ENCODE results near the gene BPIFB2. TPM values are rescaled to one million over a fixed set of nuclear protein-coding genes. Genes with fewer than 3 reads are reported as not detected.

BPIFB2 gene
- total RNA-seq, 4 donors from 2014 or later, result not detected

DNA sequence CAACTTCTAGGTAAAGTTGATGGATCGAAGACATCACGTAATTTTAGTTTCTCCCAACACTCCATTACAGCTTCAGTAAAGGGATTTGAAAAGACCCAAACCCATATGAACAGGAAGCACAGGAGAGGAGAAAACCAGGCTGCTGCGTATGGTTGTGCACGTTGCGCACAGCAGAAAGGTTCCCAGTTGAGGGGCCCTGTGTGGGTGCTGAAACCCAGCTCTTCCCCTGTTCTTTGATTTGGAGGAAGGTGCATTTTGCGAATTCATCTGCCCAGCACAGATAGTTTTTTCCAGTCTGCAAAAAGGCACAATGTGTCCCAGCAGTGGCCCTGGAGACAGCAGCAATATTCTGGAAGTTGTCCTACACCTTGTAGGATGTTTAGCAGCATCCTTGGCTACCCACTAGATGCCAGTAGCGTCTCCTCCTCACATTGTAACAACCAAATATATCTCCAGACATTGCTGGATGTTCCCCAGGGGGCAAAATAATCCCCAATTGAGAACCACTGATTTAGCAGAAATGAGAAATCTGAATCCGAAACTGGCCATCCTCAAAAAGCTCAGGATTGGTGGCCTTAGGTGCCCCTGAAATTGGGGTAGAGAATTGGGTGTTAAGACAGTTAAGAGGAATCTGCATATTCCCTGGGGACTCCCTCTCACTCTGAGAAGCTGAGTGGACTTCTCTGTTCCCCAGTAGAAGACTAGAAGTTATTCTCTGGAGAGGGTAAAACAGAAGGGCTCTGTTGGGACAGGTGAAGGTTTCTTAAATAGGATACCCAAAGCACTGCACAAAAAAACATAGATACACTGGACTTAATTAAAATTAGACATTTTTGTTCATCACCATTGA is 15.5 kb upstream of the BPIFB2 start:
- H3K4me1 ChIP-seq, result no peaks in the 10 kb centered on the region
- no peak overlapping the region for H3K4me3 ChIP-seq
- TF ChIP-seq, protein P1, sequence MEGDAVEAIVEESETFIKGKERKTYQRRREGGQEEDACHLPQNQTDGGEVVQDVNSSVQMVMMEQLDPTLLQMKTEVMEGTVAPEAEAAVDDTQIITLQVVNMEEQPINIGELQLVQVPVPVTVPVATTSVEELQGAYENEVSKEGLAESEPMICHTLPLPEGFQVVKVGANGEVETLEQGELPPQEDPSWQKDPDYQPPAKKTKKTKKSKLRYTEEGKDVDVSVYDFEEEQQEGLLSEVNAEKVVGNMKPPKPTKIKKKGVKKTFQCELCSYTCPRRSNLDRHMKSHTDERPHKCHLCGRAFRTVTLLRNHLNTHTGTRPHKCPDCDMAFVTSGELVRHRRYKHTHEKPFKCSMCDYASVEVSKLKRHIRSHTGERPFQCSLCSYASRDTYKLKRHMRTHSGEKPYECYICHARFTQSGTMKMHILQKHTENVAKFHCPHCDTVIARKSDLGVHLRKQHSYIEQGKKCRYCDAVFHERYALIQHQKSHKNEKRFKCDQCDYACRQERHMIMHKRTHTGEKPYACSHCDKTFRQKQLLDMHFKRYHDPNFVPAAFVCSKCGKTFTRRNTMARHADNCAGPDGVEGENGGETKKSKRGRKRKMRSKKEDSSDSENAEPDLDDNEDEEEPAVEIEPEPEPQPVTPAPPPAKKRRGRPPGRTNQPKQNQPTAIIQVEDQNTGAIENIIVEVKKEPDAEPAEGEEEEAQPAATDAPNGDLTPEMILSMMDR (IDR thresholded peaks at IDR 0.05), result no peak
- no peak for TF ChIP-seq POLR2A (IDR thresholded peaks at IDR 0.05)
- no peaks in the 10 kb centered on the region for H3K36me3 ChIP-seq
- H3K9me3 ChIP-seq, result no peaks in the 10 kb centered on the region
- intact Hi-C loops (cut with DNase I; ENCODE audit: low total_unique reads), result no loop called here
- H3K27ac ChIP-seq, result no peak overlapping the region
- H3K27me3 ChIP-seq, result no peaks in the 10 kb centered on the region
- DNase-seq, result no peak

DNA sequence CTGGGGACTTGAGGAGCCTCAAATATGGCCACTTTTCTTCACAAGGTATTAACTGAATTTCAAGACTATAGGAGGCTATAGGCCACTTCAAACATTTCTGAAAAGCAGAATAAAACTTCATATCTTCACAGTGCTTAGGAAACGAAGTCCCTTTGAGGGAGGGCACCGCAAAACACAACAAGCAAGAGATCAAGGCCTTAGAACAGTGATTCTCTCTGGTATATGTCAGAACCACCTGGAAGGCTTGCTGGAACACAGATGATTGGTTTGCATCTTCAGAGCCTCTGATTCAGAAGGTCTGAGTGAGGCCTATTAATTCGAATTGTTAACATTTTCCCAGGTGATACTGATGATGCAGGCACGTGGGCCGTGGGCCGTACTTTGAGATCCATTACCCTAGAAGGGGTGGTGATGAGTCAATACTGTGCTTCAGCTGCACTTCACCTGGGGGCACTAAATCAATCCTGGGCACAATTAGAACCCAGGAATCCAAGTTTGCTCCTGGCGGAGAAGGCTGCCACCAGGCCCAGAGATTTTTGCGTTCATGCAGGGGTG is 13.9 kb upstream of the BPIFB2 start:
- H3K4me1 ChIP-seq, result no peaks in the 10 kb centered on the region
- H3K9me3 ChIP-seq, result no peaks in the 10 kb centered on the region
- intact Hi-C loops (cut with DNase I; ENCODE audit: low total_unique reads), result no loop called here
- H3K27me3 ChIP-seq, result no peaks in the 10 kb centered on the region
- no peak for TF ChIP-seq POLR2A (IDR thresholded peaks at IDR 0.05)
- TF ChIP-seq, protein P1 (IDR thresholded peaks at IDR 0.05), result no peak
- no peaks in the 10 kb centered on the region for H3K36me3 ChIP-seq
- H3K4me3 ChIP-seq, result no peak overlapping the region
- H3K27ac ChIP-seq, result no peak overlapping the region
- no peak for DNase-seq

DNA sequence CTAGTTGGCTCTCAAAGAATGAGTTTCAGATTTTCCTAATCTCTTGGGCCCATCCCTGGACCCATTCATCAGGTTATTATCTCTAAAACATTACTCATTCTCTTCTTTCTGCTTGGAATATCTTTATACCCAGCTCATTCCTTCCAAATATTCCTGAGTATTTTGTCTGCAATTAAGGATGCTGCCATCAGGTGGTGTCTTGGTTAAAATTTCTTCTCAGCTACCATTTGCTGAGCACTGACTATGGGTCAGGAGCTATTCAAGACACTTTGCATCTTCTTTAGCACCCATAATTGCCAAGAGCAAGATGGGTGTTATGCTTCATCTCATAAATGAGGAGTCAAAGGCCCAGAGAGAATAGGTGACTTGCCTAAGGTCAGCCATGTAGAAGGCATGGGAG is 11.7 kb upstream of the BPIFB2 start:
- TF ChIP-seq POLR2A (IDR thresholded peaks at IDR 0.05), result no peak
- no peak overlapping the region for H3K4me3 ChIP-seq
- intact Hi-C loops (cut with DNase I; ENCODE audit: low total_unique reads), result no loop called here
- no peak for DNase-seq
- no peak overlapping the region for H3K27ac ChIP-seq
- no peaks in the 10 kb centered on the region for H3K27me3 ChIP-seq
- no peaks in the 10 kb centered on the region for H3K4me1 ChIP-seq
- H3K36me3 ChIP-seq, result no peaks in the 10 kb centered on the region
- no peaks in the 10 kb centered on the region for H3K9me3 ChIP-seq

DNA sequence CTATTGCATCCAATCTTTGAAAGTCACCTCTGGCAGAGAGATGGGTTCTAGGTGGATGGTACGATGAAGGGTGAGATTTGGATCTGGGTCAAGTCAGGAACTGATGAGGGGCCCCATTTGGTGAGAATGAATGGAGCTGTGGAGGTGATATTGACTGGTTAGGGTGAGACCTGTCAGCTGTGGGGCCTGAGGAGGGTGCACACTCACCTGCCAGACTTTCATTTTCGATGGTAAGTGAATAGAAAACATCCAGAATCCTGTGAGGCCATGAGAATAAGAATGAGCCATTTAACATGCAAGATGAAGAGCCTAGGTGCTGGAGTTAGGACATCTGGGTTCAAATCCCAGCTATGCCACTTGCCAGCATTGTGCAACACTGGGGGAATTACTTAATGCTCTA is 10.1 kb upstream of the BPIFB2 start:
- H3K36me3 ChIP-seq, result no peaks in the 10 kb centered on the region
- no peaks in the 10 kb centered on the region for H3K4me1 ChIP-seq
- no peak for DNase-seq
- H3K27me3 ChIP-seq, result no peaks in the 10 kb centered on the region
- no peak overlapping the region for H3K27ac ChIP-seq
- no peak overlapping the region for H3K4me3 ChIP-seq
- intact Hi-C loops (cut with DNase I; ENCODE audit: low total_unique reads), result no loop called here
- H3K9me3 ChIP-seq, result no peaks in the 10 kb centered on the region
- no peak for TF ChIP-seq POLR2A (IDR thresholded peaks at IDR 0.05)
- TF ChIP-seq, protein P1 (IDR thresholded peaks at IDR 0.05), result no peak

DNA sequence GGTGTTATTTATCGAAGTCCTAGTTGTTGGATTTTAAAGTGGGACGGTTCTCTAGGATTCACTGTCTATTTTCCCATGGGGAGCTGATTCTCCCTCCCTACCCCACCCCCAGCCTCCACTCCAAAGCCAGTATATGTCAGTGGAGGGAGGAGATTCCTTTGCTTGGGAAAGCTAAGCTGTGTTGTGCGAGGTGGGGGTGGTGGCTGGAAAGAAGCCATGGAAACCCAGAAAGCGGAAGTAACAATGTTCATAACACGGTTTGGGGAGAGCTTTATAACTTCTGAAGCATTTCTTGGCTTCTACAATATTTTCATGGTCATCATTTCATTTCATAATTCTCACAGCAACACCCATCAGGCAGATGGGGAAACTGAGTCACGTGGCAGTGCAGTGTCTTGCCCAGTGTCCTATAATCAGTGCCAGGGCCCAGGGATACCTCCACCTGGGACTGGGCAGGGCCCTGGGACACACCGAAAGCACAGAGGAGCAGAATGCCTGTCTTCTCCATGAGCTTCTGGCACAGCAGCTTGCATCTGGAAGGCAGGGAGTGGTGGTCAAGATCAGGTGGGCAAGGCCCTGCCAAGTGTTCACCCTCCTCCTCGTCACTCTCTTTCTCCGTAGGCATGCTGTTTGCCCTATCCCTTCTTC is 7.8 kb upstream of the BPIFB2 start:
- H3K9me3 ChIP-seq, result no peaks in the 10 kb centered on the region
- DNase-seq, result no peak
- intact Hi-C loops (cut with DNase I; ENCODE audit: low total_unique reads), result no loop called here
- H3K27ac ChIP-seq, result no peak overlapping the region
- no peaks in the 10 kb centered on the region for H3K4me1 ChIP-seq
- H3K4me3 ChIP-seq, result no peak overlapping the region
- TF ChIP-seq POLR2A (IDR thresholded peaks at IDR 0.05), result no peak
- TF ChIP-seq, protein P1 (IDR thresholded peaks at IDR 0.05), result no peak
- H3K36me3 ChIP-seq, result no peaks in the 10 kb centered on the region
- no peaks in the 10 kb centered on the region for H3K27me3 ChIP-seq
